Measurements from ENCODE around the gene MRPL1.

Gene MRPL1

GRCh38 chr4:77992581-77992980, 130.0 kb downstream of the MRPL1 start:
- Histone ChIP-seq H3K27ac (no peak overlapping the region), H3K4me3 (no peak overlapping the region), H3K36me3 (no peaks in the 10 kb centered on the region), H3K4me1 (no peaks in the 10 kb centered on the region), H4K20me1 (no peaks in the 10 kb centered on the region), H3K27me3 (no peaks in the 10 kb centered on the region), H3K9ac (no peak overlapping the region), H3K9me3 (no peaks in the 10 kb centered on the region), H3K4me2 (no peak overlapping the region)
- no peak for TF ChIP-seq Cebpa-rat (IDR thresholded peaks at IDR 0.05)

GRCh38 chr4:77994194-77994721, 131.6 kb downstream of the MRPL1 start:
- Histone ChIP-seq H3K27me3 (no peaks in the 10 kb centered on the region), H3K4me2 (no peak overlapping the region), H3K36me3 (no peaks in the 10 kb centered on the region), H4K20me1 (no peaks in the 10 kb centered on the region), H3K4me3 (no peak overlapping the region), H3K27ac (no peak overlapping the region), H3K9me3 (no peaks in the 10 kb centered on the region), H3K9ac (no peak overlapping the region), H3K4me1 (no peaks in the 10 kb centered on the region)
- TF ChIP-seq Cebpa-rat (IDR thresholded peaks at IDR 0.05) = no peak

- H4K20me1 ChIP-seq = no peaks in the 10 kb centered on the region
- no peaks in the 10 kb centered on the region for H3K9me3 ChIP-seq
- no peaks in the 10 kb centered on the region for H3K4me1 ChIP-seq
- H3K27ac ChIP-seq = no peak overlapping the region
- no peaks in the 10 kb centered on the region for H3K36me3 ChIP-seq
- H3K4me3 ChIP-seq = no peak overlapping the region
- H3K27me3 ChIP-seq = no peaks in the 10 kb centered on the region
- H3K9ac ChIP-seq = no peak overlapping the region
- no peak overlapping the region for H3K4me2 ChIP-seq
- no peak for TF ChIP-seq Cebpa-rat (IDR thresholded peaks at IDR 0.05)
Observed at GRCh38 chr4:77996076-77996475, 133.4 kb downstream of the MRPL1 start.

- no peaks in the 10 kb centered on the region for H3K27me3 ChIP-seq
- no peak for TF ChIP-seq Cebpa-rat (IDR thresholded peaks at IDR 0.05)
- no peak overlapping the region for H3K4me3 ChIP-seq
- H3K36me3 ChIP-seq = no peaks in the 10 kb centered on the region
- no peaks in the 10 kb centered on the region for H3K9me3 ChIP-seq
- no peaks in the 10 kb centered on the region for H3K4me1 ChIP-seq
- H4K20me1 ChIP-seq = no peaks in the 10 kb centered on the region
- H3K9ac ChIP-seq = no peak overlapping the region
- no peak overlapping the region for H3K27ac ChIP-seq
- H3K4me2 ChIP-seq = no peak overlapping the region
Observed at GRCh38 chr4:78001531-78001930, 138.9 kb downstream of the MRPL1 start.

GRCh38 chr4:78002260-78002659, 139.6 kb downstream of the MRPL1 start:
- no peaks in the 10 kb centered on the region for H3K27me3 ChIP-seq
- no peak overlapping the region for H3K27ac ChIP-seq
- no peaks in the 10 kb centered on the region for H3K4me1 ChIP-seq
- no peaks in the 10 kb centered on the region for H3K36me3 ChIP-seq
- no peaks in the 10 kb centered on the region for H4K20me1 ChIP-seq
- H3K4me3 ChIP-seq = no peak overlapping the region
- TF ChIP-seq Cebpa-rat (IDR thresholded peaks at IDR 0.05) = no peak
- H3K4me2 ChIP-seq = no peak overlapping the region
- 0 out of 2 replicates have a peak, but pooled peaks cover 2% of the 10 kb centered on the region for H3K9me3 ChIP-seq
- H3K9ac ChIP-seq = no peak overlapping the region

Measured in BLaER1 (cell line).